B cell (primary cell): ENCODE data around the gene PUS7.

Experiments
- EZH2 ChIP-seq: IDR thresholded peaks from 2 replicates; pipeline ENCODE4 v1.6.1; 2012; ENCODE audit warnings: borderline replicate concordance, low read depth, mild to moderate bottlenecking, moderate library complexity, low read length; ENCODE audit not compliant: insufficient read depth, poor library complexity, severe bottlenecking
- TF ChIP-seq, protein P1 (sequence below): fragments of 200-600 bp; IDR thresholded peaks from one replicate; pipeline ENCODE4 v1.8.0; 2022; ENCODE audit warnings: antibody characterized with exemption, mild to moderate bottlenecking

DNA sequence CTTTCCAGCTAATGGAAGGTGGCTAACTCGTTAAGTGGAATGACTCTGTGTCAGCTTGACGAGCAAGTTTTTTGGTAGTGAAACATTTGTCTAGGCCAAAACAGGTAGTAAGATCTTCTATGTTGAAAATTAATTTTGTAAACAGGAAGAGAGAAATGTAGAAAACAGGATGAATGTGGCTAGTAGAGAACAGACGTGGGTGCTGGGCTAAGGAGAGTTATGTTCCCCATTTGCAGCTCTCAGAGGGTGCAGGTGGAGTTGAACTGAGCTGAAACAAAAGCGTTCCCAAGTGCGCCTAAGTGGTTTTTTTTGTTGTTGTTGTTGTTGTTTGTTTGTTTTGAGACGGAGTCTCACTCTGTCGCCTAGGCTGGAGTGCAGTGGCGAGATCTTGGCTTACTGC lies 73.9 kb downstream of the PUS7 start:
- TF ChIP-seq, protein P1, sequence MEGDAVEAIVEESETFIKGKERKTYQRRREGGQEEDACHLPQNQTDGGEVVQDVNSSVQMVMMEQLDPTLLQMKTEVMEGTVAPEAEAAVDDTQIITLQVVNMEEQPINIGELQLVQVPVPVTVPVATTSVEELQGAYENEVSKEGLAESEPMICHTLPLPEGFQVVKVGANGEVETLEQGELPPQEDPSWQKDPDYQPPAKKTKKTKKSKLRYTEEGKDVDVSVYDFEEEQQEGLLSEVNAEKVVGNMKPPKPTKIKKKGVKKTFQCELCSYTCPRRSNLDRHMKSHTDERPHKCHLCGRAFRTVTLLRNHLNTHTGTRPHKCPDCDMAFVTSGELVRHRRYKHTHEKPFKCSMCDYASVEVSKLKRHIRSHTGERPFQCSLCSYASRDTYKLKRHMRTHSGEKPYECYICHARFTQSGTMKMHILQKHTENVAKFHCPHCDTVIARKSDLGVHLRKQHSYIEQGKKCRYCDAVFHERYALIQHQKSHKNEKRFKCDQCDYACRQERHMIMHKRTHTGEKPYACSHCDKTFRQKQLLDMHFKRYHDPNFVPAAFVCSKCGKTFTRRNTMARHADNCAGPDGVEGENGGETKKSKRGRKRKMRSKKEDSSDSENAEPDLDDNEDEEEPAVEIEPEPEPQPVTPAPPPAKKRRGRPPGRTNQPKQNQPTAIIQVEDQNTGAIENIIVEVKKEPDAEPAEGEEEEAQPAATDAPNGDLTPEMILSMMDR = no peak
- TF ChIP-seq EZH2 = no peak
